Stimulated activated CD4-positive, alpha-beta T cell treated with anti-CD3 and anti-CD28 coated beads, Interleukin-15, amount 100 ng/mL, for 24 hours (primary cell): ENCODE data around the gene DMD.
"Not testable (repeated sequence)": the region's sequence is repeated elsewhere in the genome, so short reads cannot be mapped to it uniquely, and the experiment has no call there.

ENCODE experiments used
- DNase-seq: peaks from one replicate; pipeline ENCODE4 v3.0.0-alpha.2; 2020

Gene DMD

GRCh38 chrX:33149580-33149979 is 61.8 kb downstream of the DMD start:
- DNase-seq: no peak

GRCh38 chrX:33149085-33149484 is 62.3 kb downstream of the DMD start:
- no peak for DNase-seq

GRCh38 chrX:33142331-33142730 is 69.0 kb downstream of the DMD start:
- DNase-seq: no peak

GRCh38 chrX:33138677-33139249 is 72.6 kb downstream of the DMD start:
- no peak for DNase-seq

- no peak for DNase-seq
Observed at GRCh38 chrX:33134164-33134563, 77.2 kb downstream of the DMD start.

GRCh38 chrX:33133320-33133719 is 78.0 kb downstream of the DMD start:
- DNase-seq: no peak

- DNase-seq: no peak
Observed at GRCh38 chrX:33132569-33132968, 78.8 kb downstream of the DMD start.

- no peak for DNase-seq
Observed at GRCh38 chrX:33129607-33130006, 81.7 kb downstream of the DMD start.

GRCh38 chrX:33128048-33128805 is 83.1 kb downstream of the DMD start:
- DNase-seq: no peak

GRCh38 chrX:33126469-33126868 is 84.9 kb downstream of the DMD start:
- no peak for DNase-seq

- DNase-seq: no peak
Observed at GRCh38 chrX:33109858-33110257, 101.5 kb downstream of the DMD start.

GRCh38 chrX:33106737-33107136 is 104.6 kb downstream of the DMD start:
- DNase-seq: no peak

GRCh38 chrX:33095079-33095478 is 116.3 kb downstream of the DMD start:
- no peak for DNase-seq

- no peak for DNase-seq
Observed at GRCh38 chrX:33087411-33087810, 123.9 kb downstream of the DMD start.

- no peak for DNase-seq
Observed at GRCh38 chrX:33086886-33087285, 124.5 kb downstream of the DMD start.

- no peak for DNase-seq
Observed at GRCh38 chrX:33082371-33082770, 129.0 kb downstream of the DMD start.

GRCh38 chrX:33078273-33078672 is 133.1 kb downstream of the DMD start:
- no peak for DNase-seq

GRCh38 chrX:33073660-33074059 is 137.7 kb downstream of the DMD start:
- DNase-seq: not testable (repeated sequence)

GRCh38 chrX:33065415-33065814 is 145.9 kb downstream of the DMD start:
- DNase-seq: no peak

GRCh38 chrX:33062041-33062440 is 149.3 kb downstream of the DMD start:
- no peak for DNase-seq

- no peak for DNase-seq
Observed at GRCh38 chrX:33053001-33053400, 158.3 kb downstream of the DMD start.

- DNase-seq: no peak
Observed at GRCh38 chrX:33045882-33046281, 165.5 kb downstream of the DMD start.

GRCh38 chrX:33045245-33045644 is 166.1 kb downstream of the DMD start:
- no peak for DNase-seq

GRCh38 chrX:33041141-33041540 is 170.2 kb downstream of the DMD start:
- no peak for DNase-seq

- DNase-seq: no peak
Observed at GRCh38 chrX:33032700-33033099, 178.6 kb downstream of the DMD start.
